ENCODE results near the gene GPR108.
A peak's percentile ranks its signal among the peaks of the same experiment; 100 is the strongest.
"Not testable (repeated sequence)": the region's sequence is repeated elsewhere in the genome, so short reads cannot be mapped to it uniquely, and the experiment has no call there.

Gene GPR108

DNA sequence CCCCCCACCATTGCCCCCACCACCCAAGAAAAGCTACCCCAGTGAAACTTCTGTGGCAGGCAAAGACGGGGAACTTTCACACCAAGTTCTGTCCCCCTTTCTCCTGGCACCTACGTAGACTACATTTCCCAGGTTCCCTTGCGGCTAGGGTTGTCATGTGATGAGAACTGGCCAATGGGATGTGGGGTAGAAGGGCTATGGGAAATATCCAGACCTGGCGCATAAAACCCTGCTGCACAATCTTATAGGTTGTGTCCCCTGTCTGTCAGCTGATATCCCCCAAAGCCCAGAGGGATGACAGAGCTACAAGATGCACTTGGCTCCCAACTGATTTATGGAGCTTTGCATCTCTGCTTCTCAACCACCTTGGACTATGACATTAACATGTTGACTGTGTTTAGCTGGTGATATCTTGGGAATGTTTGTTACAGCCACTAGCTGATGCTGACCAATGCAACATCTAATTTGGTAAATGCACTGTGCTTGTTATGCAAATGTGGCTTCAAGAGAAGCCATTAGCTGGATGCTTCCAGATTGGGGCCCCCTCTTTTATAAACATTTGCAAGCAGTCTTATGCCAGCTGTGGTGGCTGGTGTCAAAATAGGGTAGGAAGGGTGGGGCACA lies 23.8 kb upstream of the GPR108 start:
- peak; percentile 40 for DNase-seq
- no peak for ATAC-seq

DNA sequence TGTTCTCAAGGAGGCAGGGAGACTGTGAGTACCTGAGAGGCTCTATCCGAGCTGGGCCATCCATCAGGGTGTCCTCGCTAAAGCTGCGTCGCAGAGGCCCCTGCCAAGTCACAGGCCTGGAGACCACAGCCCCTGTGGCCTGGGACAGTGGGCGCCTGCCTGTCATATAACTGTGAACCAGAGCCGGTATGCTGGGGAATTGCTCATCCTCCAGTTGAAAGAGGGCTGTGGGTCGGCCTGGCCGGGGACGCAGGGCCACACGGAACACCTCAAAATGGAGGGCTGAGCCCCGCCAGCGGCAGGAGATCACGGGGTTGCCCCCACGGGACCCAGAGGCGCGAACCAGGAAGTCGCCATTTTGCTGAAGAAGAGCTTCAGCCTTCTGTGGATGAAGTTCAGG lies 23.2 kb upstream of the GPR108 start:
- DNase-seq (no peak), ATAC-seq (no peak)

DNA sequence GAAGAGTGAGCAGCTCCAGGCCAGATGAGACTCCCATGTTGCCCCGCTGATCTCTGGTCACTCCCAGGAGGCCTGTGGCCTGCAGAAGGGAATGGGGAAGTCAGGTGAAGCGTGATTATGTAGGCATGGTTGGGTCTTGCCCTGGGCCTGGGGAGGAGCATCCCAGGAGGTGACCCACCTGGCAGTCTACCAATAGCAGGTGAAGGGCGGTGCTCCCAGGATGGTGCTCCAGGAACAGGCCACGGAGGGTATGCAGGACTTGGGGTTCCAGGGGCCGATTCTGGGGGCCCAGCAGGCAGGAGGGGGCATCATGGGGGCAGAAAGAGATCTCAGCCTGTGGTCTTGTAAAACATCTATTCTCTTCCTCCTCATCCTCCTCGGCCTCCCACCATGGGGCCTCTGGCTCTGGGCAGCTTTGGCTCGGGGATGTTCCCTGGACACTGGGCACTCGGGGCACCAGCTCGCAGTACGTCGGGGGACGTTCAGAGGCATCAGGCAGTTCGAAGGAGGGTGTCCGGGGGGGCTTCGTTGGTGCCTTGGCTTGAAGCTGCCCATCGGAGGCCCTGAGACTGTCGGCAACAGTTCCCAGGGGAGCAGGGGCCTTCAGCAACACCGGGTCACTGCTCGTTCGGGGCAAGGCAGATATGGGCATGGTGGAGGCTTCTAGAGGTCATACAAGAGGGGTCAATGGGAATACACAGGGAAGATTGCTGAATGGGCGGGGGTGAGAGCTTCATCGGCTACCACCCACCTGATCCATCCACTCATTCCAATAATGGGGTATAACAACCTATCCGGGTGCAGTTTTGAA lies 17.5 kb upstream of the GPR108 start:
- DNase-seq (no peak), ATAC-seq (no peak)

DNA sequence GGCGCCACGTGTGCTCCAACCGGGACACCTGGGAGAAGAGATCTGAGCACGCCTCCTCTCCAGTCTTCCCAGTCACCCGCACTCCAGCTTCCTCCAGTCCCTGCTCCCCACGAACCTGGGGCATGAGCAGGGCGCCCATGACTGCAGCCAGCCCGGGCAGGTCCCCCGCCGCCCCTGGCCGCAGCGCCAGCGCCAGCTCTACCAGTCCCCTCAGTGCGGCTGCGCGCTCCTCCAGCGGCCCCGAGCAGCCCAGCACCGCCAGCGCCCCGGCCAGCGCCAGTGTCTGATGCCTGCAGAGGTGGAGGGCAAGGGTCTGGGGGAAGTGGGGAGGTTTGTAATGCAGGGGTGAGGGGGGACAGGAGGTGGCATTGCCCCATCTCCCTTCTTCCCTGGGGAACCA lies 16.8 kb upstream of the GPR108 start:
- no peak for DNase-seq
- ATAC-seq = no peak

DNA sequence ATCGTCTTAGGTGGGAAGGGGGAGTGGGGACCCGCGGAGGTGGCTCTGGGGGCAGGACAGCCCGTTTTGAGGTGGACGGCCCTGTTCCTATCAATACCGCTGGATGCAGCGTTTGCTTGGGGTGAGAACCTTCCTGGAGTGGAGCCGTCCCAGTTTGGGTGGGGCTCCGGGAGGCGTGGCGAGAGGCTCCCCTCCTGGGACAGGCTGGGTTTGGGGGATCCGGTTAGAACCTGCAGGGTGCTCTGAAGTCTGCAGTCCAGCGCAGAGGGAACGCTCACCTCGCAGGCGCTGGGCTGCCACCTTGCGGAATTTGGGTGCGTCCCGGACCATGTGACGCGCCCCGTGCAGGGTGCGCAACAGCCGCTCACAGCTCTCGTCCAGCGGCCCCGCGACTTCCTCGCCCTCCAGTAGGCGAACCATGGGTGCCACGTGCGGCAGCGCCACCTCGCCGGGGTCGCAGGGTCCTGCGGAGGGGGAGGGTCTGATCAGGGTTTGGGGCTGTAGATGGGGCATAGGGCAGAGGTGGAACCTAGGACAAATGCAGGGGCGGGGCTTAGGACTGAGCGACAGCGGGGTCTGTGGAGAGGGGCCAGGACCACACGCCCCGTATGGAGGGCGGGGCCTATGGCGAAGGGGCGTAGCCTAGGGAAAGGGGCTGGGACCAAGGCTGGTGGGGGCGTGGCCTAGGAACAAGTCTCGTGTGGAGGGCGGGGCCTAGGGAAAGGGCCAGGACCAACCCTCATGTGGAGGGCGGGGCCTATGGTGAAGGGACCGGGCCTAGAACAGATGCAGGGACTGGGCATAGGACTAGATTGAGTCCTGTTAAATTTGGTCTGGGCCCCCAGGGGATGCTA lies 16.0 kb upstream of the GPR108 start:
- peak; percentile 94 for ATAC-seq
- DNase-seq = peak; percentile 91

DNA sequence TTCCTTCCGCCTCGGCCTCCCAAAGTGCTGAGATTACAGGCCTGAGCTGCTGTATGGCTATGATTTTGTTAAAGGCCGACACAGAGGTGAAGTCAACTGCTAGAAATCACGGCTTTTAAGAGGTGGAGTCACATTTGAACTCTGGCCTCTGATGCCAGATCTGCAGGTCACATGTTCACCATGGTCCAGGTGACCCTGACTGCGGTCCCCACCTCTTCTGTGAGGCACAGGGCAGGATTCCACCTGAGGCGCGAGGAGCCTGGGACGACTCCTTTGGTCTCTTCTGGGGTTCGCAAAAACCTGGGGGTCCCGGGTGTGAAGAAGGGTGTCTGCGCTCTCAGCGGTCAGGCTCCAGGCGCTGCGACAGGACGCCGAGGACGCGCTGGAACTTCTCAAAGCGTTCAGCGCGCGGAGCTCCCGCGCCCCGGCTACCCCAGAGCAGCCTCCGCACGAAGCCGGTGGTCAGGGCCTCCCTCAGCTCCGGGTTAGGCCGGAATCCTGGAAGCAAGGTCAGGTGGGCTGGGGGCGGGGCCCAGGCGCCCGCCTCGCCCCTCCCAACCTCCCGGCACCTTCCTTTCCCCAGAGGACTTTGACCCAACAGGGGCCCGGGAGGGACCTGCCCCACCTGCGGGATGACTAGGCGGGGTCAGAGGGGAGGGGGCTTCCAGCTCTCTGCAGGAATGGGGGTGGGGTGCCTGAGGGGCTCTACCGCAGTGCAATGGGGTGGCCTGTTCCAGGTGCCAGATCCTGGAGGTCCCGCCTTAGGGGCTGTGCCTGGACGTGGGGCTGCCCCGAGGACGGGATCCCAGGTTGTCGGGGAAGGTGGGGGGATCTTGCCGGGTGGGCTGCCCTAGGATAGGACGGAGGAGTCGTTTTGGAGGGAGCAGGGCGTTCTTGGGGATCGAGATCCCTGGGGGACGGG lies 15.1 kb upstream of the GPR108 start:
- no peak for ATAC-seq

DNA sequence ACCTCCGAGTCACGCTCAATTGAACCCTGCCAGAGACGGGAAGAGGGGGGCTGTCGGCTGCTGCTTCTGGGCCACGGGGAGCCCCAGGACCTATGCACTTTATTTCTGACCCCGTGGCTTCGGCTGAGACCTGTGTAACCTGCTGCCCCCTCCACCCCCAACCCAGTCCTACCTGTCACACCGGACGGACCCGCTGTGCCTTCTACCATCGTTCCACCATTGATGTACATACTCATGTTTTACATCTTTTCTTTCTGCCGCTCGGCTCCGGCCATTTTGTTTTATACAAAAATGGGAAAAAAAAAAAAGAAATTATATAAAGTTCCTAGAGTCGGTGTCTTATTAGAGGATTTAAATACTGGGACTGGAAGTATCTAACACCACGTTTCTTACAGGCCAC lies 13.8 kb upstream of the GPR108 start:
- DNase-seq (no peak), ATAC-seq (no peak)

More for the DNA sequence above, 15.1 kb upstream of the GPR108 start:
- DNase-seq = no peak

DNA sequence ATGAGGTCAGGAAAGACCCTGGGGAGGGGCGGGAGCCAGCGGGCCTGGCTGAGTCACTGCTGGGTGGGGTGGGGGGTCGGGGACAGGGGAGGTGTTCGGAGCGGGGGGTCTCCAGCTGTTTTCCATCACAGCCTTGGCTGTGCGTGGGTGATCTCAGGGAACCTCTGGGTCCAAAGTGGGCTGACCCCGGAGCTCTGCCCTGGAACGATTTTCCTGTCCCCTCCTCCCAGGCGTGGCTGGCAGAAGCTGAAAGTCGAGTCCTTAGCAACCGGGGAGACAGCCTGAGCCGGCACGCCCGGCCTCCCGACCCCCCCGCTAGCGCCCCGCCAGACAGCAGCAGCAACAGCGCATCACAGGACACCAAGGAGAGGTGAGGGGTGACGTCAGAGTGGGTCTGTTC lies 12.7 kb upstream of the GPR108 start:
- ATAC-seq (no peak), DNase-seq (no peak)

DNA sequence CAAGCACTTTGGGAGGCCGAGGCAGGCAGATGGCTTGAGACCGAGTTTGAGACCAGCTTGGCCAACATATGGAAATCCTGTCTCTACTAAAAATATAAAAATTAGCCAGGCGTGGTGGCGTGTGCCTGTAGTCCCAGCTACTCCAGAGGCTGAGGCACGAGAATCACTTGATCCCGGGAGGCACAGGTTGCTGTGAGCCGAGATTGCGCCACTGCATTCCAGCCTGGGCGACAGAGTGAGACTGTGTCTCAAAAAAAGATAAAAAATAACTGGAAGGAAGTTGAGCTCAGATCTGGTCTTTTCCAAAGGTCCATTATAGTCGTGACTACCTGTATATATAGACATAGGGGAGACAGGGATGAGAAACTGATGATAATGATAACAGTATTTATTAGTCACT lies 11.2 kb upstream of the GPR108 start:
- not testable (repeated sequence) for DNase-seq, ATAC-seq

DNA sequence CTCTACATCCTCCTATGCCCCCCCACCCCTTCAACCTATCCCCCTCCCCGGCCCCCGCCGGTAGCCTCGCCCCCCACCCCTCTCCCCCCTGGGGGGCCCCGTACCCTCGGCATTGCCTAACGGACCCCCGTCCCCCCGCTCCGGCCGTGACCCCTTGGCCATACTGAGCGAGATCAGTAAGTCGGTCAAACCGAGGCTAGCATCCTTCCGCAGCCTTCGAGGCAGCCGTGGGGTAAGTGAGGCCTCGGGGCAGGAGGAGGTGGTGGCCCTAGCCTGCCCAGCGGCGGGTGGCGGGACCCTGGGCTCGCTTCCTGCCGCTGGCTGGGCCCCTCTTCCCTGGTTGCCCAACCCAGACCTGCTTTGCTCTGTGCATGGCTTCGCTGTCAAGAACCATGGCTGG lies 8.6 kb upstream of the GPR108 start:
- DNase-seq (no peak), ATAC-seq (no peak)

DNA sequence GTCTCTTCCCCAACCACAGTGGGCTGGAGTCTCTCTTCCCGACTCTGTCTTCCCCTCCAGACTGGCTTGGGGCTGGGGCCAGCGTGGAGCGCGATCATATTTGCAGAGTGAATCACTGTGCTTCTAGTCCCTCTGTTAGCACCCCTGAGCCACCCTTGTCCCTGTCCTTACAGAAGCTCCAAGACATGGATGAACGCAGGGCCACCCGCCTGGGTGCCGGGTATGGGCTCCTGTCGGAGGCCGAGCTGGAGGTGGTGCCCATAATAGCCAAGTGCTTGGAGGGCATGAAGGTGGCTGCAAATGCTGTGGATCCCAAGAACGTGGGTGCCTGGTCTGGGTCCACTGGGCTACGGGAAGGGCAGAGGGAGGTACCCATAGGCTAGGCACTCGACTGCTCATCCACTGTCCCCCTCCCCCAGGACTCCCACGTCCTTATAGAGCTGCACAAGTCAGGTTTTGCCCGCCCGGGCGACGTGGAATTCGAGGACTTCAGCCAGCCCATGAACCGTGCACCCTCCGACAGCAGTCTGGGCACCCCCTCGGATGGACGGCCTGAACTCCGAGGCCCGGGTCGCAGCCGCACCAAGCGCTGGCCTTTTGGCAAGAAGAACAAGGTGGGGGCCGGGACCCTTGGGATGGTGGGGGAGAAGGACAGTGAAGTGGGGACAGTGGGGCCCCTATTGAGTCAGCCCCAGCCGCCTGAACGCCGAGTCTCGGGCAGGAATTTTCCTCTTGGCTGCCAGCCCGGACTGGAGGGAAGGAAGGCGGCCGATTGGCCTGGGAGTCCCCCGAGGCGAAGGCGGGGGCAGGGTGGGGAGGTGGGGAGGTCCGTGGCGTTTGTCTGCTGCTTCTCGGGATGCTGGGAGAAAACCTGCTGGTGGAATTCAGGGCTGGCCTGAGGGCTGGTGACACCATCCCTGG lies 7.3 kb upstream of the GPR108 start:
- no peak for DNase-seq
- ATAC-seq = no peak

DNA sequence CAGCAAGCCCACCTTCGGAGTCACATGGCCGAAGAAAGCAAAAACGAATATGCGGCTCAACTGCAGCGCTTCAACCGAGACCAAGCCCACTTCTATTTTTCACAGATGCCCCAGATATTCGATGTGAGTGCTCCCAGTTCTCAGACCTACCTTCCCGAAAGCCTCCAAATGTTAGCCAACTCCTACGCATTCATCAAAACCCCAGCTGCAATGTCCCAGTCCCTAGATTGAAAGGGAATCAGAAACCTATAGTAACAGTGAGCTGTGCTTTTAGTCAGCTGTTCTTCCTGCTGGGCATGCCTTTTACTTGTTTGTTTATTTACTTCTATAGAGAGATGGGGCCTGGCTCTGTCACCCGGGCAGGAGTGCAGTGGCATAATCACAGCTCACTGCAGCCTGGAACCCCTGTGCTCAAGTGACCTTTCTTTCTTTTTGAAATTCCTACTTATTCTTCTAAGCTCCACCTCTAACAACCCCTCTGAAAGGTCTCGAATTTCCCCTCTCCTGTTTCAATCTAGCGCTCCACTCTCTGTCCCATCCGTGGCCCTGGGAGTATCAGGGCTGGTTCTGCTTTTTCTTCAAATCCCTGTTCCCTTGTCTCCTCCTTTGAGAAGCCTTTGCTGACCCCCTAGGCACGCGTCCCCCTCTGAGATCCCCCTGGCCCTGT lies 6.5 kb upstream of the GPR108 start:
- DNase-seq = no peak
- no peak for ATAC-seq

DNA sequence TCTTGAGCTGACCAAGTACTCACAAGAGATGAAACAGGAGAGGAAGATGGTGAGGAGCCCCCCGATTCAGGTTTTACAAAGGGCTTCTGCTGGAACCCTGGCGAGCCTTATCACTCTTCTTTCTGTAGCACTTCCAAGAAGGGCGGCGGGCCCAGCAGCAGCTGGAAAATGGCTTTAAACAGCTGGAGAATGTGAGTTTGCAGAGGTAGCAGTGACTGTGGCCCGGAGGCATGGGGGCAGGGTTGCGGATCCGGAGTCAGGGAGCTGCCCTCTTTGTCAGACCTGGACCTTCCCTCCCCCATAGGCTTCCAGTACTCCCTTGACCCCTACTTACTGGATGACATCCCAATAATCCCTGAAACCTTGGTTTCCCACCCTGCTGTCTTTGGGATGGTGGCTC lies 5.7 kb upstream of the GPR108 start:
- ATAC-seq (no peak), DNase-seq (no peak)

DNA sequence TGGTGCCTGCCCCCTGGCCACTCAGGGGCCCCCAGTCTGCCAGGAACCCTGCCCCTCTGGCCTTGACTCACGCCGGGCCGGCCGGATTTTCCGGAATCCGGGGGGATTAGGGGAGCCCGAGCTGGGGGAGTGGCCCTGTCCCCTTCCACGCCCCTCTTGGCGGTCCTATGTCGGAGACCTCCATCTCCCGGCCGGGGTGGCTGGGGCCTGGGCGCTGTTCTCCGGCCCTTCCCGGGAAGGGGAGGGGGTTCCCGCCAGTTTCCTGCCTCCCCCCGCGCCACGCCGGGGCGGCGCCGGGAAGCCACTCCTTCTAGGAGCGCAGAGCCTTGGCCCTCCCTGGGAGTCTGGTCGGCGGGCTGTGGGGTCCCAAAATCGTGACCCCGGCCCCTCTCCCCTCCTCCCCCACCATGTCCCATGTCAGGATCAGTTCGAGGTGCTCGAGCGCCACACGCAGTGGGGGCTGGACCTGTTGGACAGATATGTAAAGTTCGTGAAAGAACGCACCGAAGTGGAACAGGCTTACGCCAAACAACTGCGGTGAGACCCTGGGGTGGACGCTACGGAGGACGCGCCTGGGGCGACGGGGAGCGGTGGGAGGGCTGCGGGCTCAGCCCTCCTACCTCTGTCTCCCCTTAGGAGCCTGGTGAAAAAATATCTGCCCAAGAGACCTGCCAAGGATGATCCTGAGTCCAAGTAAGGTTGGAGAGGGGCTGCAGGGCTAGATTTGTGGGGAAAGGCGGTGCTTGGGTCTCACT lies 3.4 kb upstream of the GPR108 start:
- no peak for ATAC-seq
- peak; percentile 47 for DNase-seq

DNA sequence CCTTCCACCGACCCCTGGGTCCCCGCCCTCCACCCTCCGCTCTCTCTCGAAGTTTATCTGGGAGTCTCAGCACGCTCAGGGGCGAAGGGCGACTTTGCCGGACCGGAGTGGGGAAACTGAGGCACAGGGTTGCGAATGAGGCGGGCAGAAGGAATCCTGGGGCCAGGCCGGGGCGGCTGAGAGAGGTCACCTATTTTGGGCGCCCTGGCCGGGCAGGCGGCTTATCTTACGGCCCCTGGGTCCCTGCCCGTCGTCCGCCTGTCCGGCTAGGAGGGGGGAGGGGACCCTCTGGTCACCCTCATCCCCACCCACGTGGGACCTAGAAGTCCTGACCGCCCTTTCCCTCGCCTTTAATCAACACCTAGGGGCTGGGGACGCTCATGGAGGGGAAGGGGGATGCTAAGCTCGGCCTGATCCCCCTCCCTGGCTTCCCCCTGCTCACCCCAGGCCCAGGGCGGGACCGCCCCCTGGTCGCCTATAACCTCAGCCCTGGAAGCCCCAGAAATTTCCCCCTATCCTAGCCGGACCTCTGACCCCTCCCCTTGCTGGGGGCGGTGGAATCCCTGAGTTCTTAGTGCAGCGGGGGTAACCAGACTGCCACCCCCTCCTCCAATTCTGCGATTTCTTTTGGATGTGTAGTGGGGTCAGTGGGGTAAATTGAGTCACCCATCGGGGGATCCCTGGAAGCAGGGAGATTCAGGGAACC lies 2.7 kb upstream of the GPR108 start:
- DNase-seq = peak; percentile 63
- ATAC-seq = no peak

DNA sequence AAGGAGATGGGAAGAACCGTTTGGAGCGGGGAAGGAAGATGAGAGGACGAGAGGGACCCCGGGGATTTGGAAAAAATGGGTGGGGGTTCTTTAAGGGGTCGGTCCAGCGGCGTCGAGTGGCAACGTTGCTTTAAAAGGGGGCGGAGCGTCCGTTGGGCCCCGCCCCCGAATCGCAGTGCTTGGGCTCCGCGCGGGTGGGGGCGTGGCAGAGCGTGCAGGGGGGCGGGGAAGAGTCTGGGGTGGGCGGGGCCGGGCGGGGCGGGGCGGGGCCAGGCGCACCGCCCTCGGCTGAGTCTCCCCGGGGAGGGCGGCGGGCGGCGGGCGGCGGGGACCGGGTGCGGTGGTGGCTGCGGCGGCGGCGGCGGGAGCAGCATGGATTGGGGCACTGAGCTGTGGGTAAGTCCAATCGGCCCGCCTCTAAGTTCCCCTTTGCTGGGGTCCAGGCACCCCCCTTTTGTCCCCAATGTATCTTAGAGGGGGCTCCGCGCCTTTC lies 2.1 kb upstream of the GPR108 start, which contains the start of gene TRIP10:
Gene TRIP10, plus strand, starts transcription at position 291 of the 493 bp plus-strand sequence. Its CDS starts 82 bp downstream, at position 373.
- DNase-seq (peak; percentile 86), ATAC-seq (no peak)

DNA sequence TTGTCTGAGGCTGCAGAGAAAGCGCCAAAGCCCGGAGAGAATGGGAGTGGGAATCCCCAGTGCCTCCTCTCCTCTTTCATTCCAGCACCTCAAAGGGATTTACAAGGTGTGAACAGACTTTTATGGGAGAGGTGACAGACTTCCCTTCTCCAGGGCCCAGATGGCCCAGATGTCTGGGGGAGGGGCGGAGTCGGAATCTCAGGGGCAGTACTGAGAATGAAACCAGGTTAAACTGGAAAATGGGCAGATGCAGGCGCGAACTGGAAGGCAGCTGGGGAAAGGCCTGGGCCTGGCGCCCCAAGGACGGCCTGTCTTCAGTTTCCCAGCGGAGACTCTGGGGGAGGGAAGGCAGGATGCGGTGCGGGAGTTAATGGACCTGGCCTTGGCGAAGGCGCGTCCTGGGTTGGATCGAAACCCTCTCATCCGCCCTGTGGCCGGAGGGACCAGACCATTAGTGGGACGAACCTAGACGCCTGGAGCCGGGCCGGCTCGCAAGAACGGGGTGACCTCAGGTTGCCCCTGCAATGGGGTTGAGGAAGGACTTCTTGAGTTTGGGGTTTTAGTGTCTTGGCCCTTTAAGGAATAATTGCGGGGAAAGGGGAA lies 1.5 kb upstream of the GPR108 start:
- ATAC-seq (no peak), DNase-seq (peak; percentile 39)
